Stimulated activated CD4-positive, alpha-beta T cell treated with anti-CD3 and anti-CD28 coated beads, Interleukin-1b, Interleukin-23, amount 100 ng/mL, for 48 hours (primary cell): Measurements from ENCODE around the gene TRERF1.

Experiments
- DNase-seq: peaks from one replicate; pipeline ENCODE4 v3.0.0-alpha.2; 2020

TRERF1 gene

DNA sequence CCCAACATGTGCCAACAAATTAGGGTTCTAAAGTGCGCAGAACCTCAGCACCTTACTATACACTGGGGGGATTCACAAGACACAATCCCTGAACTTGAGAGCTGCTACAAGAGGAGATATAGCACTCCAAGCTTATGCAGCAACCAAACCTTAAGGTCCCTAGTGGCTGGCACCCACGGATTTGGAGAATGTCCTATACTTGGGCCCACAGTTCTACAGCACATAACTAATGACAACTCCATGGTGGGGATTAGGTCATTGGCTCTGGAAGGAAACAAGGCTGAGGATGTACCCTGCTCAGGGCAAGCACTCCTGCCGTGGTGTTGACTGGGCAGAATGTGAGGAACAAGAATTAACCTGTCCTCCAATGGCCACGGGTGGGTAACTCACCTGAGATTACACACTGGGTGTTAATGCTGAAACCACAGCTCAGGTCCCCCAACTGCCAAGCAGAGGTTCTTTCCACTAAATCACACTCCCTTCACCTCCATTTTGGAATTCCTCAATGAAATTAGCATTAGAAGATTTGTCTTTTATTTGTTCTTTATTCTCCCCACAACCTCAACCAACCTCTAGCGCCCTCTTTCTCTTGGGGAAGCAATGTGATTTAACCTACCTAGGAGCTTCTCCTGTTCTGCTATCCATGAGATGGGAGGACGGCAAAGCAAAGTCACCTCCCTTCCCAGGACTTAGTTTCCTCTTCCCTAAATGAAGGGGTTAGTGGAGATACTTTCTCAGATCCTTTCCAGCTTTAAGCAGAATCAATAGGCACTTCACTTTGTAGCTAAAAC lies 32.0 kb downstream of the TRERF1 start:
- no peak for DNase-seq

GRCh38 chr6:42418724-42419123 lies 33.0 kb downstream of the TRERF1 start:
- DNase-seq = no peak

GRCh38 chr6:42417641-42418112 lies 34.0 kb downstream of the TRERF1 start:
- DNase-seq = peak; percentile 53

DNA sequence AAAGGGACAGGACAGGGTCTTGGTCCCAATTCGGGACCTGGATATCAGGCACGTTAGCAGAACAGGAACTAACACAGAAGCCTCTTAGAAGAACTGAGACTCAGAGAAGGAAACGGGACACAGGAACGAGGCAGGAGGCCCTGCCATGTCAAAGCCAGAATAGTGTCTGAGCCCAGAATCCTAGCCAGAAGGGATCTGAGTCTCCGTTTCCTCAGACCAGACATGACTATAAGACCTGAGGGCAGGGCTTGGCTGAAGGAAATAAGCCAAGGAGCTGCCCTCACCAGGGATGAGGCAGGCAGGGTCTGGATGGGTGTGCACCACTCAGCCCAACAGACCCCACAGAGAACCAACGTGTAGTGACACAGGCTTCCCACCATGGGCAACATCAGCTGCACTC lies 40.3 kb downstream of the TRERF1 start:
- DNase-seq = no peak

DNA sequence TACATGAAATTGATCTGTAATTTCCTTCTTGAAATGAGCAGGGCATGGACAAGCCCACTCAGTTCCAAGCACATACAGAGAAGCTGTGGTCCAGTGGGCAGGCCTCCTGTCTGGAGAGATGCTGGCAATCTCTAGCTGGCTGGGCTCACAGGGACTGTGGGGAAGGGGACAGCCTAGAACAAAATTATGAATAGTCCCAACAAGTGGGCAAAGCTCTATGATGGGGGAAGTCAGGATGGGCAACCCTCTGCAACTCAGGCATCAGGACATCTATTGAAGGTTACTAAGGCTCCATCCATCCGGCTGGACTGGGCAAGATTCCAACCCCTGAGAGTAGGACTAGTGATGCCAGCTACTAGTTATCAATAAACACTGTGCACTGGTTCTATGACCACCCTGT lies 40.9 kb downstream of the TRERF1 start:
- no peak for DNase-seq

GRCh38 chr6:42409581-42409980 lies 42.1 kb downstream of the TRERF1 start:
- no peak for DNase-seq

GRCh38 chr6:42407379-42407778 lies 44.3 kb downstream of the TRERF1 start:
- DNase-seq = no peak

GRCh38 chr6:42406306-42407280 lies 45.1 kb downstream of the TRERF1 start:
- DNase-seq = no peak

GRCh38 chr6:42405021-42405420 lies 46.7 kb downstream of the TRERF1 start:
- no peak for DNase-seq

- DNase-seq = peak; percentile 42
These were observed 47.2 kb downstream of the TRERF1 start for GRCh38 chr6:42404484-42404883.

GRCh38 chr6:42403831-42404230 lies 47.9 kb downstream of the TRERF1 start:
- no peak for DNase-seq

DNA sequence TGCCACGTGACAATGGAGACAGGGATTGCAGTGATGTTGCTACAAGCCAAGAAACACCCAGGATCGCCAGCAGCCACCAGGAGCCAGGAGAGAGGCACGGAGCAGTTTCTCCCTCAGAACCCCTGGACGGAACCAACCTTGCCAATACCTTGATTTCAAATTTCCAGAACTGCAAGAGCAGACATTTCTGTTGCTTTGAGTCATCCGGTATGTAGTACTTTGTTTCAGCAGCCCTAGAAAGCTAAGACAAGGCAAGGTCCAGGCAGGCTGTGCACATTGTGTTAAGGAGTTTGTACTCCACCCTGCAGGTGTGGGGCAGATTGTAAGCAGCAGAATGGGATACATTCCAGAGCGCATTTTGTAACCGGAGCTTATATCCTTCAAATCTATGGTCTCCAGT lies 48.3 kb downstream of the TRERF1 start:
- DNase-seq = no peak

DNA sequence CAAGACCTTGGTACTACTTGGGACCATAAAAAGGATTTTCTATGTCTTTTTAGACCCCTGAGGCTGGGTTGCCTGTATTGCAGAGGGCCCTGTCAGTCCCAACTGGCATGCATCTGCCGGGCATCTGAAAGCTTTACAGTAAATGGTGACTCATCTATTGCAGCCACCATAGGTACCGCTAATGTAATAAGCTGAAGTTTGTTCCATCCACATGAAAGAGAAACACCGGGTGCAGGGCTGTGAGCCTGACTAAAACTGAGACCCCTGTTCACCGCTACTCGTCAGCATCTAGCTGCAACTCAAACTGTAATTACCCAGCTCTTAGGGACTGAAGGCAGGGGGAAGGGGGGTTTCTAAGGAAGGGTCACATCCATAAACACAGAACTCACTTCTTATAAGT lies 49.5 kb downstream of the TRERF1 start:
- DNase-seq = peak; percentile 70

DNA sequence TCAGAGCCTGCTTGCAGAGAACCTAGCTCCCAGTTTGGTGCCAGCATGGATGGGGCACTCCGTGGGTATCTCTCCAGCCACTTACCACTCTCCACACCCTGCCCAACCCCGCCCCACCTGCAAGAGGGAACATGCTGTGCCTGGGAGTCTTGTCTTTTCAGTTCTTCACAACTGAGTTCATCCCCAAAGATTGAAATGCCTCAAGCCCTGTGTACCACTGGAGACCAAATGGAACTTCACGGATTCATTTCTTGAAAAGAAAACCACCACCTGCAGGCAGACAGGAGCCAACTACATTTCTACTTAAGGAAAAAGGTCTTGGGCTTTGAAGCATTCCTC lies 50.1 kb downstream of the TRERF1 start:
- no peak for DNase-seq

GRCh38 chr6:42400886-42401612 lies 50.7 kb downstream of the TRERF1 start:
- no peak for DNase-seq

GRCh38 chr6:42400061-42400760 lies 51.5 kb downstream of the TRERF1 start:
- DNase-seq = no peak

- DNase-seq = no peak
These were observed 55.0 kb downstream of the TRERF1 start for GRCh38 chr6:42396720-42397119.

GRCh38 chr6:42394881-42395620 lies 56.7 kb downstream of the TRERF1 start:
- DNase-seq = no peak

DNA sequence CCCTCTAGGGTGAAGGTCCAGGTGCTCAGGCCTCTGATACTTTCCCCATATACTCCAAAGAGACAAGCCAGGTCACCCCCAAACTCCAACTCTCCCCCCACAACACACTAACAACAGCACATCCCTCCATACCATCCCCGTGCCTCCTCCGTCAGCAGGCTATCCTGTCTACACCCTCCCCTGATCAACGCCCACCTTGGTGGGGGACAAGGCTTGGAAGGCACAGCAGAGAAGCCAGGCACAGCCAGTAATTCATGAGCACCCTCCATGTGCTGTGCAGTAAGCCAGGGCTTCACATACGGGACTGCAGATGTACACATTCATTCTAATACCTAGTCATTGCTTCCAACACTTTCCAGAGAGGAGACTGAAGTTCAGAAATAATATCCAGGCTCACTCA lies 57.6 kb downstream of the TRERF1 start:
- no peak for DNase-seq

DNA sequence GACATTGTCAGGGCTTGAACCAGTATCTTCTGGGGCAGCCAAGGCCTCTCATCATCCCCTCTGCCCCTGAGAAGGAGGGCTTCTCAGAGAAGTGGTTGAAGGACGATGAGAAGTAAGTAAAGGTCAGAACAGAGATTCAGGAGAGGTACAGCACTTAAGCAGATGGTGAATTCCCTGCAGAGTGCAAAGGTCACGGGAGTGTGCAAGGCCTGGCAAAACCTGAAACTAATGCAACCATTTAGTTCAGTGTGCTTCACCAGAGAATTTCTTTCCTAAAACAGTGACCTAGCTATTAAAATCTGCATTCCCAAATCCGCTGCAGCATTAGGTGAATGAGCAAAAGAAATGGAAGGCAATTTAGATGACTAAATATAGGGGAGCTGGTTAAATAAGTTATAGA lies 58.4 kb downstream of the TRERF1 start:
- DNase-seq = no peak

- DNase-seq = no peak
These were observed 58.9 kb downstream of the TRERF1 start for GRCh38 chr6:42392833-42393232.

GRCh38 chr6:42391441-42391840 lies 60.3 kb downstream of the TRERF1 start:
- DNase-seq = no peak
